GM12878 (cell line): Measurements from ENCODE around the gene MAGI1. TPM values are rescaled to one million over a fixed set of nuclear protein-coding genes. Genes with fewer than 3 reads are reported as not detected.

Source experiments
- ATAC-seq: fragments of 200-7000 bp; cut with Tn5 transposase; 3 replicates; pipeline ENCODE4 v1.9.1; 2020; ENCODE audit warnings: mild to moderate bottlenecking, moderate library complexity
- BruUV-seq: library from RNA; stranded (reverse); fragments of 400-500 nt; replicated peaks from 2 replicates; lab custom pipeline; 2021; lab: Mats Ljungman, UMichigan
- CTCF ChIA-PET: fragments of 300-600 bp; sonication (Branson Sonifier 250); formaldehyde crosslinking; extraction: SDS; loops from one replicate; lab custom pipeline; 2021; ENCODE audit warnings: inconsistent platforms; lab: Yijun Ruan, JAX
- POLR2A ChIA-PET: fragments of 350-600 bp; formaldehyde crosslinking; extraction: SDS; loops from one replicate; lab custom pipeline; 2021; ENCODE audit warnings: inconsistent platforms; lab: Charles Lee
- RAD21 ChIA-PET: fragments of 300-600 bp; sonication (Branson Sonifier 250); formaldehyde crosslinking; loops from one replicate; lab custom pipeline; 2023; ENCODE audit warnings: antibody characterized with exemption; ENCODE audit not compliant: unreplicated experiment; lab: Charles Lee
- SMC1A ChIA-PET: fragments of 300-600 bp; sonication (Branson Sonifier 250); formaldehyde crosslinking; loops from one replicate; lab custom pipeline; 2023; ENCODE audit not compliant: unreplicated experiment, uncharacterized antibody; lab: Charles Lee
- DNase-seq: peaks from one replicate; pipeline ENCODE4 v3.0.0-alpha.2; 2011; ENCODE audit warnings: low read depth, low spot score
- FAIRE-seq: peaks from 3 replicates; lab custom pipeline; 2011; peaks lifted over from hg19 to GRCh38; lab: Jason Lieb, UNC
- H2AFZ ChIP-seq: 2 replicates; pipeline ENCODE4 v1.6.0; 2011; ENCODE audit warnings: low read depth, low read length, control low read depth; ENCODE audit not compliant: control insufficient read depth
- H3K27ac ChIP-seq: 2 replicates; pipeline ENCODE4 v1.5.1; 2011; ENCODE audit warnings: control low read depth; ENCODE audit not compliant: control insufficient read depth, insufficient read depth
- H3K27me3 ChIP-seq, 2 experiments: replicated peaks in 1 of 2; 2 replicates each; pipeline versions ENCODE4 v1.6.0 to v1.6.1; 2011; ENCODE audit warnings: low read length in 1 of 2; ENCODE audit not compliant: control insufficient read depth in 2 of 2, insufficient read depth in 2 of 2
- H3K36me3 ChIP-seq, 2 experiments: 2 replicates each; pipeline ENCODE4 v1.5.1; 2011; ENCODE audit warnings: low read length in 1 of 2; ENCODE audit not compliant: control insufficient read depth in 2 of 2, insufficient read depth in 2 of 2
- H3K4me1 ChIP-seq: 2 replicates; pipeline ENCODE4 v1.6.1; 2011; ENCODE audit warnings: mild to moderate bottlenecking, low read length, moderate library complexity, mixed read lengths; ENCODE audit not compliant: control insufficient read depth, insufficient read depth
- H3K4me2 ChIP-seq: 2 replicates; pipeline ENCODE4 v1.6.0; 2011; ENCODE audit warnings: control low read depth; ENCODE audit not compliant: control insufficient read depth, insufficient read depth
- H3K4me3 ChIP-seq: fragments of 200-600 bp; sonication (generic); 2 replicates; pipeline ENCODE4 v1.5.1; 2016
- H3K79me2 ChIP-seq: 2 replicates; pipeline ENCODE4 v1.6.0; 2011; ENCODE audit warnings: low read length; ENCODE audit not compliant: control insufficient read depth, insufficient read depth
- H3K9ac ChIP-seq: 2 replicates; pipeline ENCODE4 v1.8.0; 2011; ENCODE audit warnings: low read length, control low read depth, mixed read lengths; ENCODE audit not compliant: control insufficient read depth, insufficient read depth
- H3K9me3 ChIP-seq: replicated peaks from 3 replicates; pipeline ENCODE4 v1.5.1; 2011; ENCODE audit warnings: mild to moderate bottlenecking, low read length; ENCODE audit not compliant: control insufficient read depth, insufficient read depth
- H4K20me1 ChIP-seq: 2 replicates; pipeline ENCODE4 v1.6.0; 2011; ENCODE audit not compliant: control insufficient read depth, insufficient read depth
- CBFB ChIP-seq: IDR thresholded peaks from 2 replicates; pipeline ENCODE4 v1.6.1; 2016; ENCODE audit warnings: antibody characterized with exemption, low read depth
- CBX5 ChIP-seq: sonication (generic); IDR thresholded peaks from 2 replicates; pipeline ENCODE4 v1.6.1; 2016; ENCODE audit warnings: low read depth, moderate library complexity, mild to moderate bottlenecking, inconsistent platforms
- E2F8 ChIP-seq: fragments of 450-650 bp; IDR thresholded peaks from 2 replicates; pipeline ENCODE4 v1.6.1; 2018; ENCODE audit warnings: mild to moderate bottlenecking, low read depth, moderate library complexity; ENCODE audit not compliant: partially characterized antibody
- EZH2 ChIP-seq: IDR thresholded peaks from 2 replicates; pipeline ENCODE4 v1.6.1; 2012; ENCODE audit warnings: low read depth, mild to moderate bottlenecking, control low read depth, inconsistent platforms, low read length, borderline replicate concordance; ENCODE audit not compliant: control insufficient read depth
- IRF4 ChIP-seq: IDR thresholded peaks from 2 replicates; pipeline ENCODE4 v1.6.1; 2011; ENCODE audit warnings: low read depth, low read length
- IRF5 ChIP-seq: fragments of 450-650 bp; IDR thresholded peaks from 2 replicates; pipeline ENCODE4 v1.6.1; 2017; ENCODE audit warnings: borderline replicate concordance
- MYB ChIP-seq: fragments of 150-350 bp; IDR thresholded peaks from 2 replicates; pipeline ENCODE4 v1.6.1; 2014; ENCODE audit warnings: mild to moderate bottlenecking, low read depth, low read length, borderline replicate concordance
- NFYB ChIP-seq: IDR thresholded peaks from 2 replicates; pipeline ENCODE4 v1.6.1; 2011; ENCODE audit warnings: low read depth, mild to moderate bottlenecking, low read length, improper control_type of control experiment, moderate library complexity; ENCODE audit not compliant: insufficient read depth
- RAD21 ChIP-seq: IDR thresholded peaks from 2 replicates; pipeline ENCODE4 v1.6.1; 2011; ENCODE audit warnings: mild to moderate bottlenecking, low read depth, low read length, moderate library complexity; ENCODE audit not compliant: insufficient read depth
- SKIL ChIP-seq: fragments of 450-650 bp; IDR thresholded peaks from 2 replicates; pipeline ENCODE4 v1.6.1; 2017; ENCODE audit warnings: mild to moderate bottlenecking, low read depth, inconsistent platforms; ENCODE audit not compliant: poor library complexity, severe bottlenecking
- SMAD1 ChIP-seq: fragments of 450-650 bp; IDR thresholded peaks from 2 replicates; pipeline ENCODE4 v1.6.1; 2018; ENCODE audit warnings: mild to moderate bottlenecking, low read depth; ENCODE audit not compliant: partially characterized antibody
- SUPT20H ChIP-seq: IDR thresholded peaks from 2 replicates; pipeline ENCODE4 v1.6.1; 2011; ENCODE audit warnings: low read depth, mild to moderate bottlenecking, low read length, moderate library complexity, borderline replicate concordance; ENCODE audit not compliant: control insufficient read depth
- TBL1XR1 ChIP-seq: IDR thresholded peaks from 2 replicates; pipeline ENCODE4 v1.6.1; 2012; ENCODE audit warnings: low read depth, low read length, improper control_type of control experiment
- ZNF592 ChIP-seq: fragments of 450-650 bp; IDR thresholded peaks from 2 replicates; pipeline ENCODE4 v1.6.1; 2017; ENCODE audit warnings: mild to moderate bottlenecking, moderate library complexity
- WGBS: methylation state at CpG from one replicate; pipeline ENCODE4 v1.1.6; 2016; ENCODE audit warnings: low lambda C conversion rate; ENCODE audit not compliant: insufficient replicate concordance, insufficient coverage; ENCODE audit errors: missing lambda C conversion rate; 5-methylcytosine and 5-hydroxymethylcytosine counted together
- in situ Hi-C: fragments of 300-500 bp; cut with MboI; formaldehyde crosslinking; loops from 9 replicates; pipeline ENCODE4 v1.14.3; 2018; ENCODE audit warnings: mixed read lengths
- intact Hi-C: fragments of 100-400 bp; cut with micrococcal nuclease; formaldehyde crosslinking; loops from one replicate; pipeline ENCODE4 v1.14.2; 2022; ENCODE audit not compliant: unreplicated experiment
- polyA plus RNA-seq, 11 experiments: library from polyadenylated mRNA; depleted of rRNA in 4 of 11; unstranded in 6 of 11; stranded (reverse) in 5 of 11; fragments of >200 nt; fragmentation: Nextera tagmentation in 4 of 11; fragmentation: Illumina TruSeq in 1 of 11; extraction: Ambion mirVana in 4 of 11; extraction: Trizol in 1 of 11; gene quantifications; 1 replicate in 1 of 11; 2 replicates in 10 of 11; pipeline versions ENCODE4 v1.2.1 to v1.2.3, GENCODE V29; 2011 to 2016; ENCODE audit warnings: inconsistent platforms in 2 of 11, missing spikeins in 2 of 11, low read depth in 1 of 11
- total RNA-seq, 4 experiments: library from RNA; depleted of rRNA in 3 of 4; stranded (reverse); fragments of >200 nt in 3 of 4; fragmentation: Illumina TruSeq in 1 of 4; extraction: Trizol in 1 of 4; gene quantifications; 2 replicates each; pipeline versions ENCODE4 v1.2.1 to v1.2.3, GENCODE V29; 2013 to 2021

MAGI1 gene
- total and polyA plus RNA-seq, 10 of the 15 experiments (the other 5 are each of a cell fraction or from before 2014, with no cell fraction given), result 0.02 to 3.3 (median 0.29) TPM; not detected in 1

GRCh38 chr3:65552434-65552833 lies 486.3 kb downstream of the MAGI1 start:
- H3K4me1 ChIP-seq, result no peaks in the 10 kb centered on the region
- RAD21 ChIA-PET, result no interaction called here
- SMC1A ChIA-PET, result interaction anchor here (0.7 to 1.4 kb wide), 2 partner anchors 9 to 1524 kb away, joined by 4 to 5 read pairs; no protein-coding TSS in a partner anchor
- FAIRE-seq (no peak), DNase-seq (no peak), ATAC-seq (no peak)
- WGBS, result 0% methylated on average over 1 of the region's 1 CpG
- no peaks in the 10 kb centered on the region for H4K20me1 ChIP-seq
- no peak overlapping the region for H3K27ac ChIP-seq
- no peaks in the 10 kb centered on the region for H3K9me3 ChIP-seq
- CTCF ChIA-PET, result no interaction called here
- in situ Hi-C loops, result no loop called here
- H3K27me3 ChIP-seq, result peaks cover 0 to 2% of the 10 kb centered on the region in 2 experiments; a peak in 1 of 4 replicates
- H2AFZ ChIP-seq, result no peak overlapping the region
- no TSS peak for BruUV-seq
- no peak overlapping the region for H3K4me3 ChIP-seq
- POLR2A ChIA-PET, result no interaction called here
- intact Hi-C loops, result no loop called here
- no peak overlapping the region for H3K9ac ChIP-seq
- H3K36me3 ChIP-seq, result no peaks in the 10 kb centered on the region
- H3K79me2 ChIP-seq, result no peaks in the 10 kb centered on the region
- no peak overlapping the region for H3K4me2 ChIP-seq
- TF ChIP-seq MYB, result no peak
- no peak for TF ChIP-seq SKIL
- TF ChIP-seq RAD21, result no peak
- TF ChIP-seq IRF4, result no peak
- no peak for TF ChIP-seq TBL1XR1
- no peak for TF ChIP-seq EZH2
- TF ChIP-seq CBFB, result no peak
- no peak for TF ChIP-seq E2F8
- TF ChIP-seq SMAD1, result no peak
- no peak for TF ChIP-seq IRF5
- TF ChIP-seq SUPT20H, result no peak
- no peak for TF ChIP-seq NFYB
- no peak for TF ChIP-seq CBX5
- no peak for TF ChIP-seq ZNF592
